T-helper 2 cell treated with Interferon-gamma antibody and Interleukin-4, amounts not matched to agents 5 μg/mL and 100 μg/mL, for 36 hours (primary cell): ENCODE data around the gene FAM199X.
A peak's percentile ranks its signal among the peaks of the same experiment; 100 is the strongest.
"Not testable (repeated sequence)": the region's sequence is repeated elsewhere in the genome, so short reads cannot be mapped to it uniquely, and the experiment has no call there.

Experiments
- DNase-seq: peaks from one replicate; pipeline ENCODE4 v3.0.0; 2021; ENCODE audit warnings: low spot score
- H3K27ac Mint-ChIP-seq: one replicate; pipeline ENCODE4 v1.8.0; 2021; ENCODE audit warnings: mild to moderate bottlenecking, mixed read lengths
- H3K27me3 Mint-ChIP-seq: one replicate; pipeline ENCODE4 v1.8.0; 2021; ENCODE audit warnings: low read depth, mixed read lengths
- H3K36me3 Mint-ChIP-seq: one replicate; pipeline ENCODE4 v1.8.0; 2021; ENCODE audit warnings: low read depth, mixed read lengths
- H3K4me1 Mint-ChIP-seq: one replicate; pipeline ENCODE4 v1.8.0; 2021; ENCODE audit warnings: low read depth, mixed read lengths
- H3K4me3 Mint-ChIP-seq: one replicate; pipeline ENCODE4 v1.8.0; 2022; ENCODE audit warnings: mild to moderate bottlenecking, moderate library complexity, mixed read lengths
- H3K9me3 Mint-ChIP-seq: one replicate; pipeline ENCODE4 v1.8.0; 2021; ENCODE audit warnings: mixed read lengths

FAM199X gene

GRCh38 chrX:104166735-104167436 is 633 bp downstream of the FAM199X start:
- H3K36me3 Mint-ChIP-seq: peaks cover 10% of the 10 kb centered on the region
- peaks cover 25% of the 10 kb centered on the region for H3K4me1 Mint-ChIP-seq
- H3K27ac Mint-ChIP-seq: peak overlapping the region; percentile 78
- no peaks in the 10 kb centered on the region for H3K27me3 Mint-ChIP-seq
- H3K4me3 Mint-ChIP-seq: peak overlapping the region; percentile 82
- no peaks in the 10 kb centered on the region for H3K9me3 Mint-ChIP-seq
- no peak for DNase-seq

GRCh38 chrX:104168127-104168526 is 1.9 kb downstream of the FAM199X start:
- Mint-ChIP-seq H3K4me1 (peaks cover 25% of the 10 kb centered on the region), H3K36me3 (peaks cover 10% of the 10 kb centered on the region), H3K4me3 (peak overlapping the region; percentile 82)

GRCh38 chrX:104172121-104172520 is 5.9 kb downstream of the FAM199X start:
- Mint-ChIP-seq H3K4me3 (no peak overlapping the region), H3K9me3 (no peaks in the 10 kb centered on the region), H3K36me3 (peaks cover 15% of the 10 kb centered on the region), H3K4me1 (peaks cover 21% of the 10 kb centered on the region), H3K27ac (no peak overlapping the region), H3K27me3 (no peaks in the 10 kb centered on the region)
- DNase-seq: no peak

More at GRCh38 chrX:104168127-104168526, 1.9 kb downstream of the FAM199X start:
- Mint-ChIP-seq H3K27ac (peak overlapping the region; percentile 78), H3K9me3 (no peaks in the 10 kb centered on the region), H3K27me3 (no peaks in the 10 kb centered on the region)
- no peak for DNase-seq

GRCh38 chrX:104172788-104173187 is 6.5 kb downstream of the FAM199X start:
- Mint-ChIP-seq H3K4me1 (peaks cover 16% of the 10 kb centered on the region), H3K9me3 (no peaks in the 10 kb centered on the region), H3K27ac (no peak overlapping the region), H3K36me3 (peaks cover 15% of the 10 kb centered on the region), H3K27me3 (no peaks in the 10 kb centered on the region), H3K4me3 (no peak overlapping the region)
- no peak for DNase-seq

GRCh38 chrX:104173841-104174240 is 7.6 kb downstream of the FAM199X start:
- Mint-ChIP-seq H3K9me3 (no peaks in the 10 kb centered on the region), H3K36me3 (peaks cover 15% of the 10 kb centered on the region), H3K27ac (no peak overlapping the region), H3K4me1 (peaks cover 10% of the 10 kb centered on the region), H3K4me3 (no peak overlapping the region), H3K27me3 (no peaks in the 10 kb centered on the region)
- no peak for DNase-seq

- Mint-ChIP-seq H3K36me3 (peaks cover 17% of the 10 kb centered on the region), H3K4me3 (no peak overlapping the region), H3K4me1 (peaks cover 3% of the 10 kb centered on the region), H3K27ac (no peak overlapping the region), H3K9me3 (no peaks in the 10 kb centered on the region), H3K27me3 (no peaks in the 10 kb centered on the region)
- DNase-seq: no peak
Measured at GRCh38 chrX:104183685-104184084, 17.4 kb downstream of the FAM199X start.

GRCh38 chrX:104187931-104188330 is 21.7 kb downstream of the FAM199X start:
- Mint-ChIP-seq H3K36me3 (peaks cover 18% of the 10 kb centered on the region), H3K9me3 (no peaks in the 10 kb centered on the region), H3K4me3 (no peak overlapping the region), H3K4me1 (no peaks in the 10 kb centered on the region), H3K27ac (no peak overlapping the region), H3K27me3 (no peaks in the 10 kb centered on the region)
- DNase-seq: no peak

GRCh38 chrX:104189837-104190236 is 23.6 kb downstream of the FAM199X start:
- Mint-ChIP-seq H3K36me3 (peaks cover 14% of the 10 kb centered on the region), H3K9me3 (no peaks in the 10 kb centered on the region), H3K4me1 (no peaks in the 10 kb centered on the region), H3K27me3 (no peaks in the 10 kb centered on the region), H3K4me3 (no peak overlapping the region), H3K27ac (no peak overlapping the region)
- DNase-seq: no peak

GRCh38 chrX:104193485-104193884 is 27.2 kb downstream of the FAM199X start:
- Mint-ChIP-seq H3K4me3 (no peak overlapping the region), H3K4me1 (no peaks in the 10 kb centered on the region), H3K9me3 (no peaks in the 10 kb centered on the region), H3K36me3 (peaks cover 11% of the 10 kb centered on the region), H3K27me3 (no peaks in the 10 kb centered on the region), H3K27ac (no peak overlapping the region)
- DNase-seq: no peak

GRCh38 chrX:104195013-104195412 is 28.8 kb downstream of the FAM199X start:
- no peaks in the 10 kb centered on the region for H3K9me3 Mint-ChIP-seq
- no peak for DNase-seq
- H3K36me3 Mint-ChIP-seq: peaks cover 4% of the 10 kb centered on the region
- no peak overlapping the region for H3K4me3 Mint-ChIP-seq
- no peaks in the 10 kb centered on the region for H3K27me3 Mint-ChIP-seq
- no peak overlapping the region for H3K27ac Mint-ChIP-seq
- no peaks in the 10 kb centered on the region for H3K4me1 Mint-ChIP-seq

GRCh38 chrX:104195489-104196084 is 29.3 kb downstream of the FAM199X start:
- Mint-ChIP-seq H3K9me3 (no peaks in the 10 kb centered on the region), H3K4me3 (no peak overlapping the region), H3K4me1 (no peaks in the 10 kb centered on the region), H3K27me3 (no peaks in the 10 kb centered on the region), H3K27ac (no peak overlapping the region), H3K36me3 (peaks cover under 1% of the 10 kb centered on the region)
- DNase-seq: no peak

- Mint-ChIP-seq H3K27ac (no peak overlapping the region), H3K36me3 (no peaks in the 10 kb centered on the region), H3K4me3 (no peak overlapping the region), H3K4me1 (no peaks in the 10 kb centered on the region), H3K9me3 (no peaks in the 10 kb centered on the region), H3K27me3 (peaks cover under 1% of the 10 kb centered on the region)
- DNase-seq: no peak
Measured at GRCh38 chrX:104205548-104205947, 39.3 kb downstream of the FAM199X start.

- Mint-ChIP-seq H3K36me3 (no peaks in the 10 kb centered on the region), H3K9me3 (no peaks in the 10 kb centered on the region), H3K4me1 (no peaks in the 10 kb centered on the region), H3K4me3 (no peak overlapping the region), H3K27ac (no peak overlapping the region), H3K27me3 (peaks cover 4% of the 10 kb centered on the region)
- DNase-seq: no peak
Measured at GRCh38 chrX:104211187-104211586, 44.9 kb downstream of the FAM199X start.

GRCh38 chrX:104230060-104230459 is 63.8 kb downstream of the FAM199X start:
- not testable (repeated sequence) for H3K36me3 Mint-ChIP-seq, H3K27me3 Mint-ChIP-seq, H3K4me1 Mint-ChIP-seq, DNase-seq, H3K4me3 Mint-ChIP-seq, H3K27ac Mint-ChIP-seq, H3K9me3 Mint-ChIP-seq
